Activated T-cell treated with anti-CD3 and anti-CD28 coated beads, Interleukin-2, amount 50 U/mL, for 24 hours (primary cell): Measurements from ENCODE around the gene PRMT2.
A peak's percentile ranks its signal among the peaks of the same experiment; 100 is the strongest.
"Not testable (repeated sequence)": the region's sequence is repeated elsewhere in the genome, so short reads cannot be mapped to it uniquely, and the experiment has no call there.

Experiments
- DNase-seq: peaks from one replicate; pipeline ENCODE4 v3.0.0-alpha.2; 2020
- H3K27ac Mint-ChIP-seq: 2 replicates; pipeline ENCODE4 v1.8.0; 2020; ENCODE audit warnings: mild to moderate bottlenecking, mixed read lengths
- H3K27me3 Mint-ChIP-seq: 2 replicates; pipeline ENCODE4 v1.8.0; 2020; ENCODE audit warnings: mixed read lengths
- H3K36me3 Mint-ChIP-seq: 2 replicates; pipeline ENCODE4 v1.8.0; 2020; ENCODE audit warnings: low read depth, mixed read lengths
- H3K4me1 Mint-ChIP-seq: 2 replicates; pipeline ENCODE4 v1.8.0; 2020; ENCODE audit warnings: low read depth, mixed read lengths
- H3K4me3 Mint-ChIP-seq: 2 replicates; pipeline ENCODE4 v1.8.0; 2020; ENCODE audit warnings: mild to moderate bottlenecking, moderate library complexity, mixed read lengths
- H3K9me3 Mint-ChIP-seq: 2 replicates; pipeline ENCODE4 v1.8.0; 2020; ENCODE audit warnings: mixed read lengths

The PRMT2 gene

DNA sequence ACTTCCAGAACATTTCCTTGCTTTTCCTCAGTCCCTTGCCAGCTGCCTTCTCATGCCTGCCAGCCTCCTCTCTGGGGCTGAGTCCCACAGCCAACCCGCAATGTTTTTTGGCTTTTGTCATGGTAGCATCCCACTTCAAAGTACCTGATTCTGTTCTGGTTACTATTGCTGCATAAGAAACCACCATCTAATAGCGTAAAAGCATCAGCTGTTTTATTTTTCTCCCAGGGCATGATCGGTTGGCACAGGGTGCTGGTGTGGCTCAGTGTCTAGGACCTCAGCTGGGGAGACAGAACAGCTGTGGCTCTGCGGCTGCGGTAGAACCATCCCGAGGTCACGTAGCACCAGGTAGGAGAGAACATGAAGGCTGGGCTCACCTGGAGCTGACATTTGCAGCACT is 8.9 kb upstream of the PRMT2 start:
- peak overlapping the region; percentile 47 for H3K27ac Mint-ChIP-seq
- peaks cover 6% of the 10 kb centered on the region for H3K36me3 Mint-ChIP-seq
- H3K9me3 Mint-ChIP-seq = peaks cover 9% of the 10 kb centered on the region
- no peaks in the 10 kb centered on the region for H3K27me3 Mint-ChIP-seq
- no peak overlapping the region for H3K4me3 Mint-ChIP-seq
- H3K4me1 Mint-ChIP-seq = peaks cover 52% of the 10 kb centered on the region
- DNase-seq = no peak

DNA sequence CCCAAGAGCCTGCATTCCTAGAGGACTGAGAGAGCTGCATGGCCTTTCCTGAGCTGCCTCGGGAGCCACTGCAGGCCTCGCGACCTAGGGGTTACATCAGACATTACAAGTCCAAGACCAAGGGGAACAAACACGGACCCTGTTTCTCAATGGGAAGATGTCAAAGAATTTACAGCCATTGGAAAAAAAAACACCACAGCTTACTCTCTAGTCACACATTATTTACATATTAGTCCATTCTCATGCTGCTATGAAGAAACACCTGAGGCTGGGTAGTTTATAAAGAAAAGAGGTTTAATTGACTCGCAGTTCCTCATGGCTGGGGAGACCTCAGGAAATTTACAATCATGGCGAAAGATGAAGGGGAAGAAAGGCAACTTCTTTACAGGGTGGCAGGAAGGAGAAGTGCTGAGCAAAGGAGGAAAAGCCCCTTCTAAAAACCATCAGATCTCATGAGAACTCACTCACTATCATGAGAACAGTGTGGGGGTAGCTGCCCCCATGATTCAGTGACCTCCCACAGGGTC is 8.4 kb upstream of the PRMT2 start:
- Mint-ChIP-seq H3K4me3 (no peak overlapping the region), H3K4me1 (peaks cover 47% of the 10 kb centered on the region), H3K27ac (peak overlapping the region; percentile 24), H3K36me3 (peaks cover 6% of the 10 kb centered on the region), H3K27me3 (no peaks in the 10 kb centered on the region), H3K9me3 (peaks cover 9% of the 10 kb centered on the region)
- DNase-seq = no peak

DNA sequence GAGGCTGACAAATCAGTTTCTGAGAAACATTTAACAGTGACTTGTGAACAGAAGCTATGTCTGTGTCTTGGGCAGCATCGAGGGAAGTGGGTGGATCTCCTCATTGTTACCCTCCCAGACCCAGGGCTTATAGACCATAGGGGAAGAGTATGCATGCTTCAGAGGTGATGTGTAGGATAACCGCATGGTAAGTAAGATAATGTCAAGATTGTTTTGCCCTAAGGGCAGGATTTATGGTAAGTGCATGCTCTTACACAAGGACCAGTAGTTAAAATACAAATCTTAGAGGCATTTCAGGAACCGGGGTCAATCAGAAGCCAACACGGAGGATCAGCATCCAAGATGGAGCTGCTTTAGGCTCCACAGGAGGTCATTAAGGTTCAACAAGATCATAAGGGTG is 7.7 kb upstream of the PRMT2 start:
- DNase-seq = no peak
- peaks cover 9% of the 10 kb centered on the region for H3K9me3 Mint-ChIP-seq
- peaks cover 45% of the 10 kb centered on the region for H3K4me1 Mint-ChIP-seq
- H3K4me3 Mint-ChIP-seq = no peak overlapping the region
- H3K27me3 Mint-ChIP-seq = no peaks in the 10 kb centered on the region
- H3K27ac Mint-ChIP-seq = no peak overlapping the region
- H3K36me3 Mint-ChIP-seq = peaks cover 6% of the 10 kb centered on the region

DNA sequence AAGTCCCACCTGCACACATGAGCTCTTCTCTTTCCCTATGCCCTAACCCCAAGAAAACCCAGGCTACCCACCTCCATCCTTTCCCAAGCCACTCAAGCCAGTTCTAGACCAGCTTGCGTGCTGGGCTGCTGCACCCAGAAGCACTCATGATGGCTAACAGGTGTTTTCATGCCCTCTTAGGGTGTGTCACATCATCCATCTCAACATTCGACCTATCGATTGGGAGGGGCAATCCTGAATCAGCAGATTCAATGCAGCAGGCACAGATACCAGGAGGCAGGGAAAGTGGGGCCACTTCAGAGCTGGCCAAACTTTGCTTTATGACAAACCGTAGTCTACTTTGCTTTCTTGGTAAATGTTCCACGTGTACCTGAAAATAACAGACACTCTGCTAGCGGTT is 6.6 kb upstream of the PRMT2 start:
- peaks cover 51% of the 10 kb centered on the region for H3K4me1 Mint-ChIP-seq
- H3K27me3 Mint-ChIP-seq = no peaks in the 10 kb centered on the region
- peaks cover 9% of the 10 kb centered on the region for H3K9me3 Mint-ChIP-seq
- H3K4me3 Mint-ChIP-seq = no peak overlapping the region
- DNase-seq = no peak
- H3K36me3 Mint-ChIP-seq = peaks cover 6% of the 10 kb centered on the region
- no peak overlapping the region for H3K27ac Mint-ChIP-seq

DNA sequence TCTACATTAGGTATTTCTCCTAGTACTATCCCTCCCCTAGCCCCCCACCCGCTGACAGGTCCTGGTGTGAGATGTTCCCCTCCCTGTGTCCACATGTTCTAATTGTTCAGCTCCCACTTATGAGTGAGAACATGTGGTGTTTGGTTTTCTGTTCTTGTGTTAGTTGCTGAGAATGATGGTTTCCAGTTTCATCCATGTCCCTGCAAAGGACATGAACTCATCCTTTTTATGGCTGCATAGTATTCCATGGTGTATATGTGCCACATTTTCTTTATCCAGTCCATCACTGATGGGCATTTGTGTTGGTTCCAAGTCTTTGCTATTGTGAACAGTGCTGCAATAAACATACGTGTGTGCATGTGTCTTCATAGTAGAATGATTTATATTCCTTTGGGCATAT is 4.6 kb upstream of the PRMT2 start:
- H3K4me1 Mint-ChIP-seq = peaks cover 55% of the 10 kb centered on the region
- not testable (repeated sequence) for H3K27ac Mint-ChIP-seq, H3K27me3 Mint-ChIP-seq

DNA sequence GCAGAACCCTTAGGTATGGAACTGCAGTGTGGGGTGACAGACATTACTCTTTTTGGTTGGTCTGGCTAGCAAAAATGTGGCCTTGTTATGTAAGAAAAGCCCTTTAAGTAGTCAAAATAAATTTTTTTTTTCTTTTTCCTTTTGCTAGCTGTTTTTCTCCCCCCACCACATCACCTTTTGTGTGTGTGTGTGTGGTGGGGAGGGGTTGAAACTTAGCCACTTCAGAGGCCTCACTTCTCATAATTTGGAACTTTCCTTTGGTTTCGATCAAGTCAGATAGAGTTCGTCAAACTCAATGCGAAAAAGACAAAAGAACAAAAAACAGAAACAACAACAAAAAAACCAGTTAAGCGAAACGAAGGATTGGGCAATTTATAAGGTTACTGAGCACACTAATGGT is 1.9 kb upstream of the PRMT2 start:
- peaks cover 56% of the 10 kb centered on the region for H3K4me1 Mint-ChIP-seq

More for the DNA sequence above, 4.6 kb upstream of the PRMT2 start:
- not testable (repeated sequence) for H3K4me3 Mint-ChIP-seq, H3K36me3 Mint-ChIP-seq, DNase-seq, H3K9me3 Mint-ChIP-seq

DNA sequence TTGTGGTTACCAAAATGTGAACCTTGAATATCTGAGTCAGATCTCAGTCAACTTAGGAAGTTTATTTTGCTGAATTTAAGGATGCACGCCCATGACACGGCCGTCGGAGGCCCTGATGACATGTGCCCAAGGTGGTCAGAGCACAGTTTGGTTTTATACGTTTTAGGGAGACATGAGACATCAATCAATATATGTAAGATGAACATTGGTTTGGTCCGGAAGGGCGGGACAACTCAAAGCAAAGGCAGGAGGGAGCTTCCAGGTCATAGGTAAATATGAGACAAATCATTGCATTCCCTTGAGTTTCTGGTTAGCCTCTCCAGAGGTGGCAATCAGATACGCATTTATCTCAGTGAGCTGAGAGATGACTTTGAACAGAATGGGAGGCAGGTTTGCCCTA is 1.0 kb upstream of the PRMT2 start:
- Mint-ChIP-seq H3K27me3 (no peaks in the 10 kb centered on the region), H3K36me3 (peaks cover 19% of the 10 kb centered on the region), H3K9me3 (peaks cover 3% of the 10 kb centered on the region), H3K4me1 (peaks cover 62% of the 10 kb centered on the region), H3K27ac (peak overlapping the region; percentile 97), H3K4me3 (peak overlapping the region; percentile 89)
- DNase-seq = peak; percentile 39

More for the DNA sequence above, 1.9 kb upstream of the PRMT2 start:
- Mint-ChIP-seq H3K36me3 (peaks cover 18% of the 10 kb centered on the region), H3K4me3 (peak overlapping the region; percentile 89), H3K9me3 (peaks cover 3% of the 10 kb centered on the region), H3K27me3 (no peaks in the 10 kb centered on the region), H3K27ac (peak overlapping the region; percentile 97)
- no peak for DNase-seq

DNA sequence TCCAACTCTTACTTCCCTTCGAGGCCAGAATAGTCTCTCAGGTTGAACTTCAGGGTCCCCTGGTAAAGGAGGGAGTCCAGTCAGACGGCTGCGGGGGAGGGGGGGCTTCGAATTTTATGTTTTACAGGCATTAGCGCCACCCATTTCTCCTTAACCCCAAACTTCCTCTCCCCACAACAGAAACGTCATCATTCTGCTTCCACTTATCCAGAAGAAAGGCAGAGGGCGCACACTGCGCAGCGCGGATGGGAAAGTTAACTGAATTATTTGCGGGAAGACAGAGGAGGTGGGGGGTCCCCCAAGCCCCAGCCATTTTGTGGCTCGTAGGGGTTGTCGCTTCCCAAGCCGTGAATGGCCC is 529 bp upstream of the PRMT2 start:
- no peak for DNase-seq
- peak overlapping the region; percentile 89 for H3K4me3 Mint-ChIP-seq

DNA sequence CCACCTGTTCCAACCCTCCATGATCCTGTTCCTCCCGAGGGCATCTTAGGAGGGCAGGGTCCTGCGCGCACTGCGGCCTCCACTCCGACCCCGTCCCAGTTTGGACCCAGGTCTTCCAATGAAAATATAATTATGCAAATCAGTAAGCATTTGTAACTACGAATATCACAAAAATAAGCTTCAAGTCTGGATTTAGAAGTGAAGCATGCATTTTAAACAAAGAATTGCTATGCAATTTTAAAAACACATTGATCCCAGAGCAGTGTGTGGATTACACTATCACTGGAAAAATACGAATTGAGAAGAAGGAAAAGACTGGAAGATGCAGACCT is 673 bp downstream of the PRMT2 start:
- H3K4me1 Mint-ChIP-seq = peaks cover 73% of the 10 kb centered on the region
- H3K27me3 Mint-ChIP-seq = no peaks in the 10 kb centered on the region
- peaks cover 3% of the 10 kb centered on the region for H3K9me3 Mint-ChIP-seq
- H3K36me3 Mint-ChIP-seq = peaks cover 36% of the 10 kb centered on the region
- peak overlapping the region; percentile 97 for H3K27ac Mint-ChIP-seq
- H3K4me3 Mint-ChIP-seq = peak overlapping the region; percentile 89
- no peak for DNase-seq

More for the DNA sequence above, 529 bp upstream of the PRMT2 start:
- Mint-ChIP-seq H3K4me1 (peaks cover 67% of the 10 kb centered on the region), H3K27me3 (no peaks in the 10 kb centered on the region), H3K27ac (peak overlapping the region; percentile 97), H3K36me3 (peaks cover 24% of the 10 kb centered on the region), H3K9me3 (peaks cover 3% of the 10 kb centered on the region)

DNA sequence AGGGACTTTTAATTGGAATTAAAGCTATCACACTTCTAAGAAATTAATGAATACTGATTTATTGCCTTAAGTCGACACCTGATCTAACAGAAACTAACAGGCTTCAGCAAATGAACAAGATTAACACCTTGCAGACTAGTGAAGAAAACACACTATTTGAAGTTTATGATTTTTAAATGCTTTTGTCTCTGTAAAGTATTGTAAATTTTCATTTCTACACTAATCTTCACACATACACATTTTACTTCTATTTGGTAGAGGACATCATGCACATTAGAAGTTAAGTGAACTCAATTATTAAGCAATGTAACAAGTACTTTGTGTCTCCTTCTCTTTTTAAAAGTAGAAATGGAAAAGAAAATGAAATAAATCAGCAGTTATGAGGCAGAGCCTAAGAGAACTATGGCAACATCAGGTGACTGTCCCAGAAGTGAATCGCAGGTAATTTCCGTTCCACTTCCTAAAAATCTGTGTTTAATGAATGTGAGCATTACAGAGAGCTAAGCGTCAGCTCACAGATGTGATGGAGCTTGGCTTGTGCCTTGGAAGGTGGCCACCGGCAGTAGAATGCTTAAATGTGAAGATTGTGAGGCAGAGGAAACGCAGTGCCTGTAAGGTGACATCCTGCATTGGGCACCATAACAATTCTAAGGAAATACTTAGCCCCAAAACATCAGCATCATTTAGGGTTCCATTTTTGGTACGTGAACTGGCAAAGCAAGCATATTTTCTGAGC is 1.2 kb downstream of the PRMT2 start:
- peak; percentile 31 for DNase-seq
- Mint-ChIP-seq H3K9me3 (peaks cover 3% of the 10 kb centered on the region), H3K4me3 (peak overlapping the region; percentile 89), H3K27me3 (no peaks in the 10 kb centered on the region), H3K36me3 (peaks cover 41% of the 10 kb centered on the region), H3K27ac (peak overlapping the region; percentile 97), H3K4me1 (peaks cover 78% of the 10 kb centered on the region)

DNA sequence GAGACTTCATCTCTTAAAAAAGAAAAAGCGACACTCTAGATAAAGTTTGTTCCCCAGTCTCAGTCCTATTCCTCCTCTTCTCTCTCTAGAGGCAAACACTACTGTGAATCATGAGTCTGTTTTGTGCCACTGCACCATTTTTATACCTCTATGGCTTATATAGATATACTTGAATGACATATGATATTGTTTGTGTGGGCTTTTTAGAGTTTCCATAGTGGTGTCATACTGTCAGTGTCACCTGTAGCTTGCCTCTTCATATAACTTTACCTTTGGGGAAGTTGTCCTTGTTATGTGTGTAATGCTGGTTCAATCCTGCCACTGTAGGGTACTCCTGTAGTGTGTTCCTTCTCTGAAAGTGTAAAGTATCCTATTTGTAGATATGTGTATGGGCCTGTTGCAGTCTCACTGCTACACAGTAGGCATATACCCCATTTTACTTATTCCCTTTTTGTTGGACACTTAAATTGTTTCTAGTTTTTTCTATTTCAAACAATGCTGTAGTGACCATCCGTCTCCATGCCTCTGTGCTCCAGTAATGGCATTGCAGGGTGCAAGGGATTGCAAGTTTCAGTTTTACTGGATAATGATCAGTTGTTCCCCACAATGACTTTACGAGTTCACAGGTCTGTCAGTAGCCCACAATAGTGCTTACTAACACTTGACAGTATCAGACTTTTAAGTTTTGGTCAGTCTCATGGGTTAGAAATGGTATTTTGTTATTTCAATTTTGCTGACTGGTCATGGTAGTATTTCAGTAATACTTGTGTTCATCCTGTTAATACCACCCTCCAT is 2.7 kb downstream of the PRMT2 start:
- H3K9me3 Mint-ChIP-seq = peaks cover 3% of the 10 kb centered on the region
- H3K36me3 Mint-ChIP-seq = peaks cover 51% of the 10 kb centered on the region
- H3K4me3 Mint-ChIP-seq = peak overlapping the region; percentile 70
- peaks cover 73% of the 10 kb centered on the region for H3K4me1 Mint-ChIP-seq
- no peak for DNase-seq
- H3K27ac Mint-ChIP-seq = peak overlapping the region; percentile 94
- H3K27me3 Mint-ChIP-seq = no peaks in the 10 kb centered on the region

DNA sequence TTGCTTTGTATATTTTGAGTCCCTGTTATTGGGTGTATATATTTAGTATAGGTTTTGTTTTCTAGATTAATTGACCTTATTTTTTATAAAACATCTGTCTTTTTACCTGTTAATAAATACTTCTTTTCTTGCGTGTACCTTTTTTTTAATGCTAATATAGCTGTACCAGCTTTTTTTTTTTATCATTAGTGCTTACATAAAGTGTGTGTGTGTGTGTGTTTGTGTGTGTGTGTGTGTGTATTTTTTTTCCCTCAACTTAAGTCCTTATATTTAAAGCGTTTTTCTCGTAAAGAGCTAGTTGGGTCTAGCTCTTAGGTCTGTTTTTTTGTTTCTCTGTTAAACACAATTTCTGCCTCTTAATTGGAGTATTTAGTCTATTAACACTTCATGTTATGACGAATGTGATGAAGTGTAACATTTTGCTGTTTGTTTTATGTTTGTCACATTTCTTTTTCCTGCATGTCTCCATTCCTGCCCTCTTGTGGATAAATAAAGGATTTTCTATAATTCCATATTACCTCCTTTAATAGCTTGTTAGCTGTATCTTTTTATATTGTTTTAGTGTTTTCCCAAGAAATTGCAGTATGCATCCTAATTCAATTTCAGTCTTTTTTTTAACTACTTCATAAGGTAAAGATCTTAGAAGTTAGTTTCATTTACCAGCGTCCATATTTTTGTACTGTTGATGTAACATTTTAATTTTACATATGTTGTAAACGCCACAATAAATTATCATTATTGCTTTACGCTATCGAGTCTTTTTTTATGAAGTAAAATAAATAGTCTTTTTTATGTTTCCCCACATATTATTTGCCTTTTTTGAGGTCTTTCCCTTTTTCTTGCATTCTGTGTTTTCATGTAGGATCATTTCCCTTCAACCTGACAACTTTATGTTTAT is 4.3 kb downstream of the PRMT2 start:
- no peaks in the 10 kb centered on the region for H3K9me3 Mint-ChIP-seq
- no peaks in the 10 kb centered on the region for H3K27me3 Mint-ChIP-seq
- H3K4me3 Mint-ChIP-seq = peak overlapping the region; percentile 3
- DNase-seq = no peak
- peaks cover 67% of the 10 kb centered on the region for H3K36me3 Mint-ChIP-seq
- H3K4me1 Mint-ChIP-seq = peaks cover 57% of the 10 kb centered on the region
- H3K27ac Mint-ChIP-seq = peak overlapping the region; percentile 71

DNA sequence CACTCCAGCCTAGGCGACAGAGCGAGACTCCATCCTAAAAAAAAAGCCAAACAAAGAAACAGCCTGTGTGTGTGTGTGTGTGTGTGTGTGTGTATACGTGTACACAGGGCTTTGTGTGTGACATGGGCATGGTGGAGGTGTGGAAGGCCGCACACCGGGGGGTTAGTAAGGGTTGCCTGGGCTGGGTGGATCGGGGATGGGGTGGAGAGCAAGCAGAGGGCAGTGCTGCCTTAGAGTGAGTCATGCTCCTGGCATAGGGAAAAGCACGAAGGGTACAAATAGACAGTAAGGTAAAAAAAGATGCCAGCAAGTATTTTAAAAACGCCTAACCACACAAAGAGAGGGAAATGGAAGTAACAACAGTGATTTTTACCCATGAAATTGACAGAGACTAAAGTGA is 6.2 kb downstream of the PRMT2 start:
- peaks cover 78% of the 10 kb centered on the region for H3K36me3 Mint-ChIP-seq
- H3K9me3 Mint-ChIP-seq = peaks cover 2% of the 10 kb centered on the region
- no peaks in the 10 kb centered on the region for H3K27me3 Mint-ChIP-seq
- H3K4me1 Mint-ChIP-seq = peaks cover 55% of the 10 kb centered on the region
- H3K27ac Mint-ChIP-seq = peak overlapping the region; percentile 75
- no peak for DNase-seq
- no peak overlapping the region for H3K4me3 Mint-ChIP-seq

DNA sequence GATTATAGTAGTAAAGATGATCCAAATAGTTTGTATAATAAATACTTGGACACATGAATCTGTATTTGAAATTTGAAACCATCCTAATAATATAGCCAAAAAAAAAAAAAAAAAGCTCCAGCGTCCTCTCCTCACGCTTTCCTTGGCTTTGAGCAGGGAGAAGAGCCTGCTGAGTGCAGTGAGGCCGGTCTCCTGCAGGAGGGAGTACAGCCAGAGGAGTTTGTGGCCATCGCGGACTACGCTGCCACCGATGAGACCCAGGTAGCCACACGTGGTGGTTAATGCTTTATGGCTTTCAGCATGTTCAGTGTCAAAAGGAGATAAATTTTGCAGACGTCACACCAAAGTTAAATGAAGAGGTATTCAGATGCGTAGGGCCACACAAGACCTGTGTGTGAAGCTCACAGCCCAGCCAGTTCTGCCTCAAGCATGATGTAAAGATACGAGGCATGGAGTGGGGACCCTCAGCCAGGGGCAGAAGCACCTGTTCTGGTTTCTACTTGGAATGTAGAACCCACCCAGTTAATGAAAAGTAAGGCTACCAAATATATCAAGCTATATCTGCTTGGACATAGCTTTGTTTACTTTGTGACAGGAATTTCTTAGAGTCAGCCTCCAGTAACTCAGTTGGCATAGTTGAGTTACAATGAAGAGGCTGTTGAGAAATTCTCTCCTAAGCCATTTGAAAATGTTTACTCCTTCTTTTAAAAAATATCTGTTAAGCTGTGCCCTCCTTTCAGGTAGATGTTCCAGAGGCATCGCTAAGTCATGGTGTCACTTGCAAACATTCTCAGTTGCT is 8.1 kb downstream of the PRMT2 start:
- H3K27ac Mint-ChIP-seq = no peak overlapping the region
- peaks cover 2% of the 10 kb centered on the region for H3K9me3 Mint-ChIP-seq
- no peaks in the 10 kb centered on the region for H3K27me3 Mint-ChIP-seq
- H3K4me1 Mint-ChIP-seq = peaks cover 52% of the 10 kb centered on the region
- no peak overlapping the region for H3K4me3 Mint-ChIP-seq
- peaks cover 87% of the 10 kb centered on the region for H3K36me3 Mint-ChIP-seq
- no peak for DNase-seq
